Neural cell (in vitro differentiated cells): ENCODE measurements around the gene ADAMTSL4. TPM values are rescaled to one million over a fixed set of nuclear protein-coding genes. Genes with fewer than 3 reads are reported as not detected.

ENCODE experiments used
- H2AFZ ChIP-seq: fragments of 200-600, 300-800 bp; sonication (generic), shearing (Covaris generic); 2 replicates; pipeline ENCODE4 v1.6.0; 2014; ENCODE audit warnings: low read depth, mild to moderate bottlenecking, antibody characterized with exemption, low read length, moderate library complexity
- H3F3A ChIP-seq: fragments of 200-600 bp; shearing (Covaris generic); 2 replicates; pipeline ENCODE4 v1.6.1; 2016; ENCODE audit warnings: mild to moderate bottlenecking, moderate library complexity, mixed read lengths, antibody characterized with exemption, low read length; ENCODE audit not compliant: insufficient read depth, poor library complexity, severe bottlenecking
- H3K27ac ChIP-seq: fragments of 200-600, 300-800 bp; sonication (generic), shearing (Covaris generic); 2 replicates; pipeline ENCODE4 v1.5.1; 2014; ENCODE audit warnings: mild to moderate bottlenecking, low read length, moderate library complexity
- H3K27me3 ChIP-seq: fragments of 300-800, 200-600 bp; sonication (generic), shearing (Covaris generic); 2 replicates; pipeline ENCODE4 v1.6.0; 2014; ENCODE audit warnings: mild to moderate bottlenecking, low read depth, low read length, moderate library complexity; ENCODE audit not compliant: insufficient read depth
- H3K36me3 ChIP-seq: fragments of 300-800, 200-600 bp; sonication (generic), shearing (Covaris generic); 2 replicates; pipeline ENCODE4 v1.5.1; 2014; ENCODE audit warnings: mild to moderate bottlenecking, antibody characterized with exemption, low read length, moderate library complexity; ENCODE audit not compliant: insufficient read depth
- H3K4me2 ChIP-seq: fragments of 300-800, 200-600 bp; sonication (generic), shearing (Covaris generic); 2 replicates; pipeline ENCODE4 v1.6.0; 2014; ENCODE audit warnings: mild to moderate bottlenecking, low read length
- H3K4me3 ChIP-seq: fragments of 300-800, 200-600 bp; sonication (generic), shearing (Covaris generic); 2 replicates; pipeline ENCODE4 v1.5.1; 2014; ENCODE audit warnings: mild to moderate bottlenecking, low read length, moderate library complexity
- H3K79me2 ChIP-seq: fragments of 200-600 bp; shearing (Covaris generic); replicated peaks from 2 replicates; pipeline ENCODE4 v1.6.0; 2014; ENCODE audit warnings: mild to moderate bottlenecking, low read length, moderate library complexity; ENCODE audit not compliant: insufficient read depth
- H3K9ac ChIP-seq: fragments of 300-800, 200-600 bp; sonication (generic), shearing (Covaris generic); 2 replicates; pipeline ENCODE4 v1.6.1; 2016; ENCODE audit warnings: mild to moderate bottlenecking, low read length, mixed read lengths
- H3K9me2 ChIP-seq: fragments of 200-600 bp; shearing (Covaris generic); 2 replicates; pipeline ENCODE4 v1.6.1; 2016; ENCODE audit warnings: mild to moderate bottlenecking, low read length, mixed read lengths; ENCODE audit not compliant: insufficient read depth
- H3K9me3 ChIP-seq: fragments of 200-600, 300-800 bp; sonication (generic), shearing (Covaris generic); 2 replicates; pipeline ENCODE4 v1.6.1; 2016; ENCODE audit warnings: mild to moderate bottlenecking, mixed run types, low read length, moderate library complexity, mixed read lengths
- H4K20me1 ChIP-seq: fragments of 200-600 bp; shearing (Covaris generic); 2 replicates; pipeline ENCODE4 v1.6.1; 2016; ENCODE audit warnings: mild to moderate bottlenecking, mixed run types; ENCODE audit not compliant: insufficient read depth
- EP300 ChIP-seq: fragments of 450-650 bp; conservative IDR thresholded peaks from 2 replicates; pipeline ENCODE4 v1.6.1; 2014; ENCODE audit warnings: antibody characterized with exemption, mild to moderate bottlenecking, moderate library complexity; ENCODE audit not compliant: poor library complexity, severe bottlenecking
- EZH2 ChIP-seq: fragments of 200-600, 300-800 bp; shearing (Covaris generic), sonication (generic); IDR thresholded peaks from 2 replicates; pipeline ENCODE4 v1.6.1; 2014; ENCODE audit warnings: antibody characterized with exemption, low read length, borderline replicate concordance, mild to moderate bottlenecking; ENCODE audit not compliant: insufficient read depth, poor library complexity, severe bottlenecking
- MXI1 ChIP-seq: fragments of 450-650 bp; conservative IDR thresholded peaks from 2 replicates; pipeline ENCODE4 v1.6.1; 2014; ENCODE audit warnings: antibody characterized with exemption, mild to moderate bottlenecking; ENCODE audit not compliant: poor library complexity, severe bottlenecking
- POLR2AphosphoS5 ChIP-seq: IDR thresholded peaks from 2 replicates; pipeline ENCODE4 v1.6.1; 2012
- RAD21 ChIP-seq: fragments of 450-650 bp; conservative IDR thresholded peaks from 2 replicates; pipeline ENCODE4 v1.6.1; 2014; ENCODE audit warnings: antibody characterized with exemption, mild to moderate bottlenecking, moderate library complexity
- REST ChIP-seq: IDR thresholded peaks from 2 replicates; pipeline ENCODE4 v1.6.1; 2012; ENCODE audit warnings: borderline replicate concordance
- SMC3 ChIP-seq: fragments of 450-650 bp; conservative IDR thresholded peaks from 2 replicates; pipeline ENCODE4 v1.6.1; 2014; ENCODE audit warnings: antibody characterized with exemption, mild to moderate bottlenecking, moderate library complexity; ENCODE audit not compliant: poor library complexity
- TAF1 ChIP-seq: IDR thresholded peaks from 2 replicates; pipeline ENCODE4 v1.6.1; 2012; ENCODE audit warnings: low read depth
- polyA plus RNA-seq: library from polyadenylated mRNA; depleted of rRNA; stranded (reverse); fragments of >200 nt; gene quantifications from 2 replicates; pipeline ENCODE4 v1.2.3, GENCODE V29; 2014
- TF ChIP-seq, protein P1 (sequence below): fragments of 450-650 bp; IDR thresholded peaks from 2 replicates; pipeline ENCODE4 v1.5.1; 2014; ENCODE audit warnings: antibody characterized with exemption, mild to moderate bottlenecking, moderate library complexity; ENCODE audit not compliant: poor library complexity, severe bottlenecking

The ADAMTSL4 gene
- polyA plus RNA-seq, 1 donor from 2014 or later: not detected

GRCh38 chr1:150554086-150554452 lies 4.9 kb downstream of the ADAMTSL4 start:
- TF ChIP-seq EZH2 (no peak), SMC3 (no peak)
- Histone ChIP-seq H3K9me3 (no peaks in the 10 kb centered on the region), H3K36me3 (no peaks in the 10 kb centered on the region), H2AFZ (no peak overlapping the region), H3K9me2 (no peaks in the 10 kb centered on the region), H3K79me2 (no peaks in the 10 kb centered on the region), H3K27me3 (peaks cover 4% of the 10 kb centered on the region), H3K4me2 (no peak overlapping the region), H3K9ac (no peak overlapping the region), H3F3A (no peaks in the 10 kb centered on the region), H3K4me3 (no peak overlapping the region), H3K27ac (no peak overlapping the region), H4K20me1 (no peaks in the 10 kb centered on the region)

- TF ChIP-seq POLR2AphosphoS5 (no peak), SMC3 (no peak), TAF1 (no peak), EP300 (no peak), MXI1 (no peak), EZH2 (no peak), REST (no peak), RAD21 (no peak)
- TF ChIP-seq, protein P1, sequence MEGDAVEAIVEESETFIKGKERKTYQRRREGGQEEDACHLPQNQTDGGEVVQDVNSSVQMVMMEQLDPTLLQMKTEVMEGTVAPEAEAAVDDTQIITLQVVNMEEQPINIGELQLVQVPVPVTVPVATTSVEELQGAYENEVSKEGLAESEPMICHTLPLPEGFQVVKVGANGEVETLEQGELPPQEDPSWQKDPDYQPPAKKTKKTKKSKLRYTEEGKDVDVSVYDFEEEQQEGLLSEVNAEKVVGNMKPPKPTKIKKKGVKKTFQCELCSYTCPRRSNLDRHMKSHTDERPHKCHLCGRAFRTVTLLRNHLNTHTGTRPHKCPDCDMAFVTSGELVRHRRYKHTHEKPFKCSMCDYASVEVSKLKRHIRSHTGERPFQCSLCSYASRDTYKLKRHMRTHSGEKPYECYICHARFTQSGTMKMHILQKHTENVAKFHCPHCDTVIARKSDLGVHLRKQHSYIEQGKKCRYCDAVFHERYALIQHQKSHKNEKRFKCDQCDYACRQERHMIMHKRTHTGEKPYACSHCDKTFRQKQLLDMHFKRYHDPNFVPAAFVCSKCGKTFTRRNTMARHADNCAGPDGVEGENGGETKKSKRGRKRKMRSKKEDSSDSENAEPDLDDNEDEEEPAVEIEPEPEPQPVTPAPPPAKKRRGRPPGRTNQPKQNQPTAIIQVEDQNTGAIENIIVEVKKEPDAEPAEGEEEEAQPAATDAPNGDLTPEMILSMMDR: no peak
Observed at GRCh38 chr1:150555198-150555970, 6.2 kb downstream of the ADAMTSL4 start.

More at GRCh38 chr1:150555198-150555970, 6.2 kb downstream of the ADAMTSL4 start:
- Histone ChIP-seq H3K79me2 (no peaks in the 10 kb centered on the region), H3K27ac (no peak overlapping the region), H3K36me3 (no peaks in the 10 kb centered on the region), H3K4me3 (no peak overlapping the region), H3K9ac (no peak overlapping the region), H3F3A (no peaks in the 10 kb centered on the region), H3K9me3 (no peaks in the 10 kb centered on the region), H4K20me1 (no peaks in the 10 kb centered on the region), H3K9me2 (no peaks in the 10 kb centered on the region), H2AFZ (no peak overlapping the region), H3K4me2 (no peak overlapping the region), H3K27me3 (no peaks in the 10 kb centered on the region)
